Dermis microvascular lymphatic vessel endothelial cell (primary cell): ENCODE results near the gene KBTBD8. TPM values are rescaled to one million over a fixed set of nuclear protein-coding genes. Genes with fewer than 3 reads are reported as not detected.

Source experiments
- DNase-seq, 2 donors: peaks; one replicate each; pipeline versions ENCODE4 v3.0.0 to v3.0.0-alpha.2; 2010; ENCODE audit warnings: low read depth in 2 of 2
- total RNA-seq: library from RNA; depleted of rRNA; stranded (reverse); fragments of >200 nt; gene quantifications from 2 replicates; pipeline ENCODE4 v1.2.1, GENCODE V29; 2014

The KBTBD8 gene
- total RNA-seq = 1.0 and 1.8 TPM in 2 replicates

- peak; percentile 96 to 98 for DNase-seq
Measured at GRCh38 chr3:66998113-66998903, at the start of gene KBTBD8. TSS of gene KBTBD8 (plus strand) at chr3:66998307. CDS start at chr3:66998356, 49 bp downstream.

- DNase-seq = no peak
Measured at GRCh38 chr3:66948838-66949237, 49.3 kb upstream of the KBTBD8 start.

- DNase-seq = no peak
Measured at GRCh38 chr3:66949898-66950297, 48.2 kb upstream of the KBTBD8 start.

- no peak for DNase-seq
Measured at GRCh38 chr3:66952357-66952756, 45.8 kb upstream of the KBTBD8 start.

GRCh38 chr3:66953934-66954445 is 44.1 kb upstream of the KBTBD8 start:
- no peak for DNase-seq

GRCh38 chr3:66956742-66957141 is 41.4 kb upstream of the KBTBD8 start:
- no peak for DNase-seq

GRCh38 chr3:66957367-66957766 is 40.7 kb upstream of the KBTBD8 start:
- DNase-seq = no peak

GRCh38 chr3:66958067-66958466 is 40.0 kb upstream of the KBTBD8 start:
- DNase-seq = no peak

- no peak for DNase-seq
Measured at GRCh38 chr3:66962664-66963063, 35.4 kb upstream of the KBTBD8 start.

- no peak for DNase-seq
Measured at GRCh38 chr3:66971245-66971644, 26.9 kb upstream of the KBTBD8 start.

- DNase-seq = peak; percentile 50 to 68
Measured at GRCh38 chr3:66971891-66972551, 26.1 kb upstream of the KBTBD8 start.

GRCh38 chr3:66980791-66981190 is 17.3 kb upstream of the KBTBD8 start:
- DNase-seq = no peak

- DNase-seq = no peak
Measured at GRCh38 chr3:66983101-66983500, 15.0 kb upstream of the KBTBD8 start.

GRCh38 chr3:66985336-66985920 is 12.7 kb upstream of the KBTBD8 start:
- DNase-seq = peak; percentile 44 to 68

GRCh38 chr3:66986406-66986805 is 11.7 kb upstream of the KBTBD8 start:
- no peak for DNase-seq

GRCh38 chr3:66989241-66989640 is 8.9 kb upstream of the KBTBD8 start:
- no peak for DNase-seq

GRCh38 chr3:66989860-66990696 is 8.0 kb upstream of the KBTBD8 start:
- DNase-seq = no peak

GRCh38 chr3:66991459-66991858 is 6.6 kb upstream of the KBTBD8 start:
- peak in 1 of 2 donors; percentile 36 for DNase-seq

GRCh38 chr3:66993082-66993481 is 5.0 kb upstream of the KBTBD8 start:
- DNase-seq = no peak

GRCh38 chr3:66994588-66994987 is 3.5 kb upstream of the KBTBD8 start:
- DNase-seq = no peak

GRCh38 chr3:66996696-66997095 is 1.4 kb upstream of the KBTBD8 start:
- DNase-seq = no peak
